GM06990 (cell line): ENCODE data around the gene GNB2.

ENCODE experiments used
- DNase-seq: peaks from one replicate; pipeline ENCODE4 v3.0.0-alpha.2; 2011; ENCODE audit not compliant: insufficient read length; ENCODE audit errors: extremely low read depth
- H3K27me3 ChIP-seq: replicated peaks from 2 replicates; pipeline ENCODE4 v1.6.0; 2011; ENCODE audit warnings: low read length; ENCODE audit not compliant: control insufficient read depth, insufficient read depth
- H3K36me3 ChIP-seq: 2 replicates; pipeline ENCODE4 v1.5.1; 2011; ENCODE audit warnings: low read length; ENCODE audit not compliant: control insufficient read depth, insufficient read depth
- H3K4me3 ChIP-seq: replicated peaks from 2 replicates; pipeline ENCODE4 v1.5.1; 2011; ENCODE audit warnings: low read depth, mild to moderate bottlenecking, control low read depth, low read length
- CTCF ChIP-seq: IDR thresholded peaks from 2 replicates; pipeline ENCODE4 v1.5.1; 2011; ENCODE audit warnings: low read length, control low read depth, mild to moderate bottlenecking, inconsistent platforms; ENCODE audit not compliant: insufficient read depth, poor library complexity, severe bottlenecking

The GNB2 gene

GRCh38 chr7:100675581-100676350 lies 2.2 kb downstream of the GNB2 start:
- peak; percentile 90 for DNase-seq
- Histone ChIP-seq H3K27me3 (no peaks in the 10 kb centered on the region), H3K36me3 (peaks cover 30% of the 10 kb centered on the region), H3K4me3 (peak overlapping the region; percentile 96)
- TF ChIP-seq CTCF: no peak

- no peak for DNase-seq
- no peaks in the 10 kb centered on the region for H3K27me3 ChIP-seq
- peak overlapping the region; percentile 96 for H3K4me3 ChIP-seq
- TF ChIP-seq CTCF: no peak
- H3K36me3 ChIP-seq: peaks cover 36% of the 10 kb centered on the region
Measured at GRCh38 chr7:100676501-100677306, 3.2 kb downstream of the GNB2 start.

- peaks cover 42% of the 10 kb centered on the region for H3K36me3 ChIP-seq
Measured at GRCh38 chr7:100677308-100678267, 4.0 kb downstream of the GNB2 start.

GRCh38 chr7:100678291-100678984 lies 4.9 kb downstream of the GNB2 start:
- Histone ChIP-seq H3K27me3 (no peaks in the 10 kb centered on the region), H3K36me3 (peaks cover 48% of the 10 kb centered on the region), H3K4me3 (no peak overlapping the region)
- no peak for DNase-seq
- TF ChIP-seq CTCF: no peak

More at GRCh38 chr7:100677308-100678267, 4.0 kb downstream of the GNB2 start:
- DNase-seq: no peak
- TF ChIP-seq CTCF: no peak
- Histone ChIP-seq H3K27me3 (no peaks in the 10 kb centered on the region), H3K4me3 (no peak overlapping the region)

- DNase-seq: no peak
- Histone ChIP-seq H3K36me3 (peaks cover 52% of the 10 kb centered on the region), H3K27me3 (no peaks in the 10 kb centered on the region), H3K4me3 (no peak overlapping the region)
- TF ChIP-seq CTCF: no peak
Measured at GRCh38 chr7:100679129-100679926, 5.8 kb downstream of the GNB2 start.
